Measurements from ENCODE around the gene USO1. TPM values are rescaled to one million over a fixed set of nuclear protein-coding genes. Genes with fewer than 3 reads are reported as not detected.
A peak's percentile ranks its signal among the peaks of the same experiment; 100 is the strongest.

The USO1 gene
- total and polyA plus RNA-seq, 2 of the 13 experiments (the other 11 are each of a cell fraction or from before 2014, with no cell fraction given), result 52.2 to 87.7 TPM

DNA sequence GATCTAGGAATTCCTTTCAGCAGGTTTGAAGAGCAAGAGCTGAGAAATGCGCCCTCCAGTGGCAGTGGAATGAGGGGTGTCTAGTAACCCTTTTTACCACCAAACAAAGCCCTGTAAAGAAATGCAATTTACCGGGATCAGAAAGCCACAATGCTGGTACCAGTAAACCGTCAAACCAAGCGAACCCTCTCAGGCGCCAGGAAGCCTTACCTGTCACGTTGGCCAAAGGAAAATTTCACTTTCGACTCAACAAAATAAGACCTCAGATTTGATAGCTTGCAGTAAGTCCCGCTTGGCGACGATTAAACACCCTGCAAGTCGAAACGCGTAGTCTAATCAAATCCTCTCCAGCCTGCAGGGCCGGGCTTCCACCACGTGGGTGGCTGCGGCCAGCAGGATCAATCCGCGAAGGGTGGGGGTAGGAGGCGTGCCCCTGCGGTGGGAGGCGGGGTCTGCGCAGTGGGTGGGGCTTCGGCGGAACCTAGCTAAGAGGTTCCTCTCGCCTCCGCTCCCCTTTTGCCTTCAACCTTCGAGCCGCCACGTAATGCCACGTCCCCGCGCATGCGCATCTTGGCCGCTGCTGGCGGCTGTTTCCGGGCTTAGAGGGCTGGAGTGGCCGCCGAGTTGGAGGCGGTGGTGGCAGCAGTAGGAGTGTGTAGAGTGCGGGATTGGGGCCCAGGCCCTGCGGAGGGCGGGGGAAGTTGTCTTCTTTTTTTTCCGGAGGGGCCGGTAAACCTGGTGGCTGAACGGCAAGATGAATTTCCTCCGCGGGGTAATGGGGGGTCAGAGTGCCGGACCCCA, at the start of gene USO1 (continued):
- peak; percentile 63 for TF ChIP-seq HOMEZ (CRISPR knock-in tag; IDR thresholded peaks at IDR 0.05; ENCODE audit: low read depth)
- no peak; the same call in 1 of the 2 replicates for TF ChIP-seq RCOR2 (CRISPR knock-in tag; IDR thresholded peaks at IDR 0.05)
- peak; percentile 44; the same call in 1 of the 2 replicates for TF ChIP-seq ZNF776 (CRISPR knock-in tag; IDR thresholded peaks at IDR 0.05)
- TF ChIP-seq KDM5A (IDR thresholded peaks at IDR 0.05; ENCODE audit: borderline replicate concordance, low read length), result peak; percentile 20; the same call in 1 of the 2 replicates
- 0 out of 2 replicates have a peak, but pooled peaks have one; percentile 40 for TF ChIP-seq ZNF335 (CRISPR knock-in tag; IDR thresholded peaks at IDR 0.05)
- TF ChIP-seq, protein P1, sequence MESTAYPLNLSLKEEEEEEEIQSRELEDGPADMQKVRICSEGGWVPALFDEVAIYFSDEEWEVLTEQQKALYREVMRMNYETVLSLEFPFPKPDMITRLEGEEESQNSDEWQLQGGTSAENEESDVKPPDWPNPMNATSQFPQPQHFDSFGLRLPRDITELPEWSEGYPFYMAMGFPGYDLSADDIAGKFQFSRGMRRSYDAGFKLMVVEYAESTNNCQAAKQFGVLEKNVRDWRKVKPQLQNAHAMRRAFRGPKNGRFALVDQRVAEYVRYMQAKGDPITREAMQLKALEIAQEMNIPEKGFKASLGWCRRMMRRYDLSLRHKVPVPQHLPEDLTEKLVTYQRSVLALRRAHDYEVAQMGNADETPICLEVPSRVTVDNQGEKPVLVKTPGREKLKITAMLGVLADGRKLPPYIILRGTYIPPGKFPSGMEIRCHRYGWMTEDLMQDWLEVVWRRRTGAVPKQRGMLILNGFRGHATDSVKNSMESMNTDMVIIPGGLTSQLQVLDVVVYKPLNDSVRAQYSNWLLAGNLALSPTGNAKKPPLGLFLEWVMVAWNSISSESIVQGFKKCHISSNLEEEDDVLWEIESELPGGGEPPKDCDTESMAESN (CRISPR knock-in tag; conservative IDR thresholded peaks at IDR 0.05), result no peak; the same call in 1 of the 2 replicates
- no peak for TF ChIP-seq MAFF (IDR thresholded peaks at IDR 0.05; ENCODE audit: low read depth, low read length)
- TF ChIP-seq ZNF558 (CRISPR knock-in tag; IDR thresholded peaks at IDR 0.05; ENCODE audit: borderline replicate concordance), result 0 out of 2 replicates have a peak, but pooled peaks have one; percentile 42
- peak; percentile 73; the same call in 1 of the 2 replicates for TF ChIP-seq ZNF749 (CRISPR knock-in tag; IDR thresholded peaks at IDR 0.05; ENCODE audit: borderline replicate concordance)
- peak; percentile 49 for TF ChIP-seq ZNF605 (CRISPR knock-in tag; IDR thresholded peaks at IDR 0.05)
- TF ChIP-seq ZNF777 (CRISPR knock-in tag; IDR thresholded peaks at IDR 0.05), result peak; percentile 53; the same call in 1 of the 2 replicates
- no peak for TF ChIP-seq XBP1 (CRISPR knock-in tag; IDR thresholded peaks at IDR 0.05)
- TF ChIP-seq ZNF20 (CRISPR knock-in tag; IDR thresholded peaks at IDR 0.05), result no peak
- peak; percentile 95 for TF ChIP-seq TGIF2 (CRISPR knock-in tag; IDR thresholded peaks at IDR 0.05)
- TF ChIP-seq ZNF431 (CRISPR knock-in tag; IDR thresholded peaks at IDR 0.05; ENCODE audit: borderline replicate concordance, low read depth), result peak; percentile 71; the same call in 1 of the 2 replicates
- peak; percentile 67; the same call in 1 of the 2 replicates for TF ChIP-seq ZNF556 (CRISPR knock-in tag; IDR thresholded peaks at IDR 0.05; ENCODE audit: borderline replicate concordance)
- no peak for TF ChIP-seq MEIS1 (CRISPR knock-in tag; IDR thresholded peaks at IDR 0.05; ENCODE audit: borderline replicate concordance)
- no peak for TF ChIP-seq ZNF569 (CRISPR knock-in tag; IDR thresholded peaks at IDR 0.05; ENCODE audit: borderline replicate concordance)
- TF ChIP-seq ZNF629 (CRISPR knock-in tag; conservative IDR thresholded peaks at IDR 0.05), result no peak
- 0 out of 2 replicates have a peak, but pooled peaks have one; percentile 16 for TF ChIP-seq ZBTB7A (CRISPR knock-in tag; IDR thresholded peaks at IDR 0.05)
- TF ChIP-seq EEA1 (CRISPR knock-in tag; IDR thresholded peaks at IDR 0.05; ENCODE audit: borderline replicate concordance), result no peak
- TF ChIP-seq, protein P2, sequence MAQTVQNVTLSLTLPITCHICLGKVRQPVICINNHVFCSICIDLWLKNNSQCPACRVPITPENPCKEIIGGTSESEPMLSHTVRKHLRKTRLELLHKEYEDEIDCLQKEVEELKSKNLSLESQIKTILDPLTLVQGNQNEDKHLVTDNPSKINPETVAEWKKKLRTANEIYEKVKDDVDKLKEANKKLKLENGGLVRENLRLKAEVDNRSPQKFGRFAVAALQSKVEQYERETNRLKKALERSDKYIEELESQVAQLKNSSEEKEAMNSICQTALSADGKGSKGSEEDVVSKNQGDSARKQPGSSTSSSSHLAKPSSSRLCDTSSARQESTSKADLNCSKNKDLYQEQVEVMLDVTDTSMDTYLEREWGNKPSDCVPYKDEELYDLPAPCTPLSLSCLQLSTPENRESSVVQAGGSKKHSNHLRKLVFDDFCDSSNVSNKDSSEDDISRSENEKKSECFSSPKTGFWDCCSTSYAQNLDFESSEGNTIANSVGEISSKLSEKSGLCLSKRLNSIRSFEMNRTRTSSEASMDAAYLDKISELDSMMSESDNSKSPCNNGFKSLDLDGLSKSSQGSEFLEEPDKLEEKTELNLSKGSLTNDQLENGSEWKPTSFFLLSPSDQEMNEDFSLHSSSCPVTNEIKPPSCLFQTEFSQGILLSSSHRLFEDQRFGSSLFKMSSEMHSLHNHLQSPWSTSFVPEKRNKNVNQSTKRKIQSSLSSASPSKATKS (CRISPR knock-in tag; IDR thresholded peaks at IDR 0.05), result no peak
- TF ChIP-seq U2AF1 (optimal IDR thresholded peaks at IDR 0.05; ENCODE audit: low read depth, low read length), result peak; percentile 31
- TF ChIP-seq SIN3A (IDR thresholded peaks at IDR 0.05; ENCODE audit: borderline replicate concordance, low read depth, low read length), result peak; percentile 83; the same call in 1 of the 2 replicates
- TF ChIP-seq BCL6 (CRISPR knock-in tag; IDR thresholded peaks at IDR 0.05), result peak; percentile 73
